Hepatocyte (in vitro differentiated cells): Measurements from ENCODE around the gene FTH1.

Experiments used
- CTCF ChIP-seq: fragments of 200-600 bp; sonication (generic); IDR thresholded peaks from 2 replicates; pipeline ENCODE4 v1.5.1; 2016; ENCODE audit warnings: antibody characterized with exemption, mild to moderate bottlenecking; ENCODE audit not compliant: poor library complexity
- EZH2 ChIP-seq: fragments of 200-600 bp; sonication (generic); IDR thresholded peaks from 2 replicates; pipeline ENCODE4 v1.6.1; 2016; ENCODE audit warnings: antibody characterized with exemption, mild to moderate bottlenecking, borderline replicate concordance
- EZH2phosphoT487 ChIP-seq: fragments of 200-600 bp; sonication (generic); IDR thresholded peaks from one replicate; pipeline ENCODE4 v1.6.1; 2018; ENCODE audit warnings: antibody characterized with exemption, mild to moderate bottlenecking, low read depth, moderate library complexity; ENCODE audit not compliant: unreplicated experiment, severe bottlenecking

GRCh38 chr11:61962213-61963015 is 5.0 kb downstream of the FTH1 start:
- TF ChIP-seq CTCF, result no peak
- no peak for TF ChIP-seq EZH2phosphoT487
- TF ChIP-seq EZH2, result no peak
